GM12878 (cell line): ENCODE measurements around the gene DNAJB14. TPM values are rescaled to one million over a fixed set of nuclear protein-coding genes. Genes with fewer than 3 reads are reported as not detected.

ENCODE experiments used
- ATAC-seq: fragments of 200-7000 bp; cut with Tn5 transposase; 3 replicates; pipeline ENCODE4 v1.9.1; 2020; ENCODE audit warnings: mild to moderate bottlenecking, moderate library complexity
- BruUV-seq: library from RNA; stranded (reverse); fragments of 400-500 nt; replicated peaks from 2 replicates; lab custom pipeline; 2021; lab: Mats Ljungman, UMichigan
- CTCF ChIA-PET: fragments of 300-600 bp; sonication (Branson Sonifier 250); formaldehyde crosslinking; extraction: SDS; loops from one replicate; lab custom pipeline; 2021; ENCODE audit warnings: inconsistent platforms; lab: Yijun Ruan, JAX
- POLR2A ChIA-PET: fragments of 350-600 bp; formaldehyde crosslinking; extraction: SDS; loops from one replicate; lab custom pipeline; 2021; ENCODE audit warnings: inconsistent platforms; lab: Charles Lee
- RAD21 ChIA-PET: fragments of 300-600 bp; sonication (Branson Sonifier 250); formaldehyde crosslinking; loops from one replicate; lab custom pipeline; 2023; ENCODE audit warnings: antibody characterized with exemption; ENCODE audit not compliant: unreplicated experiment; lab: Charles Lee
- SMC1A ChIA-PET: fragments of 300-600 bp; sonication (Branson Sonifier 250); formaldehyde crosslinking; loops from one replicate; lab custom pipeline; 2023; ENCODE audit not compliant: unreplicated experiment, uncharacterized antibody; lab: Charles Lee
- DNase-seq: peaks from one replicate; pipeline ENCODE4 v3.0.0-alpha.2; 2011; ENCODE audit warnings: low read depth, low spot score
- FAIRE-seq: peaks from 3 replicates; lab custom pipeline; 2011; peaks lifted over from hg19 to GRCh38; lab: Jason Lieb, UNC
- H2AFZ ChIP-seq: 2 replicates; pipeline ENCODE4 v1.6.0; 2011; ENCODE audit warnings: low read depth, low read length, control low read depth; ENCODE audit not compliant: control insufficient read depth
- H3K27ac ChIP-seq: 2 replicates; pipeline ENCODE4 v1.5.1; 2011; ENCODE audit warnings: control low read depth; ENCODE audit not compliant: control insufficient read depth, insufficient read depth
- H3K27me3 ChIP-seq, 2 experiments: replicated peaks in 1 of 2; 2 replicates each; pipeline versions ENCODE4 v1.6.0 to v1.6.1; 2011; ENCODE audit warnings: low read length in 1 of 2; ENCODE audit not compliant: control insufficient read depth in 2 of 2, insufficient read depth in 2 of 2
- H3K36me3 ChIP-seq, 2 experiments: 2 replicates each; pipeline ENCODE4 v1.5.1; 2011; ENCODE audit warnings: low read length in 1 of 2; ENCODE audit not compliant: control insufficient read depth in 2 of 2, insufficient read depth in 2 of 2
- H3K4me1 ChIP-seq: 2 replicates; pipeline ENCODE4 v1.6.1; 2011; ENCODE audit warnings: mild to moderate bottlenecking, low read length, moderate library complexity, mixed read lengths; ENCODE audit not compliant: control insufficient read depth, insufficient read depth
- H3K4me2 ChIP-seq: 2 replicates; pipeline ENCODE4 v1.6.0; 2011; ENCODE audit warnings: control low read depth; ENCODE audit not compliant: control insufficient read depth, insufficient read depth
- H3K4me3 ChIP-seq: fragments of 200-600 bp; sonication (generic); 2 replicates; pipeline ENCODE4 v1.5.1; 2016
- H3K79me2 ChIP-seq: 2 replicates; pipeline ENCODE4 v1.6.0; 2011; ENCODE audit warnings: low read length; ENCODE audit not compliant: control insufficient read depth, insufficient read depth
- H3K9ac ChIP-seq: 2 replicates; pipeline ENCODE4 v1.8.0; 2011; ENCODE audit warnings: low read length, control low read depth, mixed read lengths; ENCODE audit not compliant: control insufficient read depth, insufficient read depth
- H3K9me3 ChIP-seq: replicated peaks from 3 replicates; pipeline ENCODE4 v1.5.1; 2011; ENCODE audit warnings: mild to moderate bottlenecking, low read length; ENCODE audit not compliant: control insufficient read depth, insufficient read depth
- H4K20me1 ChIP-seq: 2 replicates; pipeline ENCODE4 v1.6.0; 2011; ENCODE audit not compliant: control insufficient read depth, insufficient read depth
- BCL11A ChIP-seq: IDR thresholded peaks from 2 replicates; pipeline ENCODE4 v1.6.1; 2011; ENCODE audit warnings: low read depth, low read length
- BHLHE40 ChIP-seq, 2 experiments: fragments of 450-650 bp in 1 of 2; IDR thresholded peaks; 2 replicates each; pipeline ENCODE4 v1.6.1; 2011 to 2017; ENCODE audit warnings: low read depth in 2 of 2, borderline replicate concordance in 1 of 2, improper control_type of control experiment in 1 of 2, low read length in 1 of 2, mild to moderate bottlenecking in 1 of 2
- ETV6 ChIP-seq, 2 experiments: fragments of 450-650 bp in 1 of 2; IDR thresholded peaks in 1 of 2; conservative IDR thresholded peaks in 1 of 2; 2 replicates each; pipeline ENCODE4 v1.6.1; 2014; ENCODE audit warnings: antibody characterized with exemption in 1 of 2, borderline replicate concordance in 1 of 2, low read depth in 1 of 2, mild to moderate bottlenecking in 1 of 2, moderate library complexity in 1 of 2
- FOS ChIP-seq: IDR thresholded peaks from 3 replicates; pipeline ENCODE4 v1.6.1; 2011; ENCODE audit warnings: borderline replicate concordance; ENCODE audit not compliant: insufficient read length; ENCODE audit errors: extremely low read depth
- HDGF ChIP-seq: fragments of 450-650 bp; IDR thresholded peaks from 2 replicates; pipeline ENCODE4 v1.6.1; 2016; ENCODE audit warnings: antibody characterized with exemption
- KAT2A ChIP-seq: conservative IDR thresholded peaks from 2 replicates; pipeline ENCODE4 v1.6.1; 2011; ENCODE audit warnings: low read depth, low read length; ENCODE audit not compliant: control insufficient read depth
- MEF2A ChIP-seq: IDR thresholded peaks from 2 replicates; pipeline ENCODE4 v1.6.1; 2011; ENCODE audit warnings: low read depth, mild to moderate bottlenecking, low read length, moderate library complexity; ENCODE audit not compliant: insufficient read depth
- MXI1 ChIP-seq: fragments of 150-350 bp; IDR thresholded peaks from 2 replicates; pipeline ENCODE4 v1.6.1; 2011; ENCODE audit warnings: low read depth, mild to moderate bottlenecking, inconsistent platforms, low read length, improper control_type of control experiment
- MYB ChIP-seq: fragments of 150-350 bp; IDR thresholded peaks from 2 replicates; pipeline ENCODE4 v1.6.1; 2014; ENCODE audit warnings: mild to moderate bottlenecking, low read depth, low read length, borderline replicate concordance
- PAX5 ChIP-seq: IDR thresholded peaks from 2 replicates; pipeline ENCODE4 v1.6.1; 2011; ENCODE audit warnings: low read depth, low read length, borderline replicate concordance
- PML ChIP-seq: IDR thresholded peaks from 2 replicates; pipeline ENCODE4 v1.6.1; 2012; ENCODE audit warnings: low read length, inconsistent platforms
- SMAD5 ChIP-seq: IDR thresholded peaks from 2 replicates; pipeline ENCODE4 v1.6.1; 2016; ENCODE audit warnings: antibody characterized with exemption, low read depth
- SMC3 ChIP-seq: IDR thresholded peaks from 2 replicates; pipeline ENCODE4 v1.6.1; 2011; ENCODE audit warnings: low read length, improper control_type of control experiment, borderline replicate concordance
- SREBF1 ChIP-seq: IDR thresholded peaks from 2 replicates; pipeline ENCODE4 v1.6.1; 2012; ENCODE audit warnings: mild to moderate bottlenecking, low read length
- TCF12 ChIP-seq: IDR thresholded peaks from 2 replicates; pipeline ENCODE4 v1.6.1; 2011; ENCODE audit warnings: low read depth, mild to moderate bottlenecking, low read length
- TCF7 ChIP-seq: IDR thresholded peaks from 2 replicates; pipeline ENCODE4 v1.6.1; 2014; ENCODE audit warnings: antibody characterized with exemption, borderline replicate concordance
- WGBS: methylation state at CpG from one replicate; pipeline ENCODE4 v1.1.6; 2016; ENCODE audit warnings: low lambda C conversion rate; ENCODE audit not compliant: insufficient replicate concordance, insufficient coverage; ENCODE audit errors: missing lambda C conversion rate; 5-methylcytosine and 5-hydroxymethylcytosine counted together
- in situ Hi-C: fragments of 300-500 bp; cut with MboI; formaldehyde crosslinking; loops from 9 replicates; pipeline ENCODE4 v1.14.3; 2018; ENCODE audit warnings: mixed read lengths
- intact Hi-C: fragments of 100-400 bp; cut with micrococcal nuclease; formaldehyde crosslinking; loops from one replicate; pipeline ENCODE4 v1.14.2; 2022; ENCODE audit not compliant: unreplicated experiment
- polyA plus RNA-seq, 11 experiments: library from polyadenylated mRNA; depleted of rRNA in 4 of 11; unstranded in 6 of 11; stranded (reverse) in 5 of 11; fragments of >200 nt; fragmentation: Nextera tagmentation in 4 of 11; fragmentation: Illumina TruSeq in 1 of 11; extraction: Ambion mirVana in 4 of 11; extraction: Trizol in 1 of 11; gene quantifications; 1 replicate in 1 of 11; 2 replicates in 10 of 11; pipeline versions ENCODE4 v1.2.1 to v1.2.3, GENCODE V29; 2011 to 2016; ENCODE audit warnings: inconsistent platforms in 2 of 11, missing spikeins in 2 of 11, low read depth in 1 of 11
- total RNA-seq, 4 experiments: library from RNA; depleted of rRNA in 3 of 4; stranded (reverse); fragments of >200 nt in 3 of 4; fragmentation: Illumina TruSeq in 1 of 4; extraction: Trizol in 1 of 4; gene quantifications; 2 replicates each; pipeline versions ENCODE4 v1.2.1 to v1.2.3, GENCODE V29; 2013 to 2021
- TF ChIP-seq, protein P1 (sequence below): fragments of 450-650 bp; IDR thresholded peaks from 2 replicates; pipeline ENCODE4 v1.6.1; 2017; ENCODE audit warnings: mild to moderate bottlenecking, low read depth, inconsistent platforms; ENCODE audit not compliant: poor library complexity, severe bottlenecking
- TF ChIP-seq, protein P2 (sequence below): IDR thresholded peaks from 2 replicates; pipeline ENCODE4 v1.6.1; 2012; ENCODE audit warnings: improper control_type of control experiment, low read depth, low read length; ENCODE audit not compliant: insufficient replicate concordance

Gene DNAJB14
- total and polyA plus RNA-seq, 10 of the 15 experiments (the other 5 are each of a cell fraction or from before 2014, with no cell fraction given) = 9.5 to 49.2 (median 27.8) TPM

DNA sequence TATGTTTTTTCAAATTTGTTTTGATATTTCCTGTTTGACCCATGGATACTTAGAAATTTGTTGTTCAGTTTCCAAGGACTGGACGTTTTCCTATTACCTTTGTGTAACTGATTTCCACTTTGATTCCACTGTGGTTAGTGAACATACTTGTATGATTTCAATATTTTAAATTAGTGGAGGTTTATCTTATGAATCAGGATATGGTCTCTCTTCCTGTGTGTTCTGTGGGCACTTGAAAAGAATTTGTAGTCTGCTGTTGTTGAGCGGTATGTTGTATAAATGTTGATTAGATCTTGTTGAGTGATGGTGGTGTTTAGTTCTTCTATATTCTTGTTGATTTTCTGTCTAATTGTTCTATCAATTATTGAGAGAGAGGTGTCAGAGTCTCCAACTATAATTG is 31.0 kb downstream of the DNAJB14 start:
- Histone ChIP-seq H3K4me3 (no peak overlapping the region), H3K79me2 (no peaks in the 10 kb centered on the region), H4K20me1 (no peaks in the 10 kb centered on the region), H3K27me3 (no peaks in the 10 kb centered on the region), H3K4me2 (no peak overlapping the region), H3K36me3 (peaks cover 2 to 5% of the 10 kb centered on the region in 2 experiments; a peak in 2 of 4 replicates), H3K4me1 (no peaks in the 10 kb centered on the region), H3K9me3 (peaks cover 2% of the 10 kb centered on the region; the same call in 2 of the 3 replicates), H3K9ac (no peak overlapping the region), H3K27ac (no peak overlapping the region), H2AFZ (no peak overlapping the region)
- in situ Hi-C loops = no loop called here
- no peak for TF ChIP-seq PML
- no peak for TF ChIP-seq TCF7
- TF ChIP-seq KAT2A = no peak
- TF ChIP-seq SMC3 = no peak
- TF ChIP-seq, protein P1, sequence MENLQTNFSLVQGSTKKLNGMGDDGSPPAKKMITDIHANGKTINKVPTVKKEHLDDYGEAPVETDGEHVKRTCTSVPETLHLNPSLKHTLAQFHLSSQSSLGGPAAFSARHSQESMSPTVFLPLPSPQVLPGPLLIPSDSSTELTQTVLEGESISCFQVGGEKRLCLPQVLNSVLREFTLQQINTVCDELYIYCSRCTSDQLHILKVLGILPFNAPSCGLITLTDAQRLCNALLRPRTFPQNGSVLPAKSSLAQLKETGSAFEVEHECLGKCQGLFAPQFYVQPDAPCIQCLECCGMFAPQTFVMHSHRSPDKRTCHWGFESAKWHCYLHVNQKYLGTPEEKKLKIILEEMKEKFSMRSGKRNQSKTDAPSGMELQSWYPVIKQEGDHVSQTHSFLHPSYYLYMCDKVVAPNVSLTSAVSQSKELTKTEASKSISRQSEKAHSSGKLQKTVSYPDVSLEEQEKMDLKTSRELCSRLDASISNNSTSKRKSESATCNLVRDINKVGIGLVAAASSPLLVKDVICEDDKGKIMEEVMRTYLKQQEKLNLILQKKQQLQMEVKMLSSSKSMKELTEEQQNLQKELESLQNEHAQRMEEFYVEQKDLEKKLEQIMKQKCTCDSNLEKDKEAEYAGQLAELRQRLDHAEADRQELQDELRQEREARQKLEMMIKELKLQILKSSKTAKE = no peak
- TF ChIP-seq PAX5 = no peak
- TF ChIP-seq, protein P2, sequence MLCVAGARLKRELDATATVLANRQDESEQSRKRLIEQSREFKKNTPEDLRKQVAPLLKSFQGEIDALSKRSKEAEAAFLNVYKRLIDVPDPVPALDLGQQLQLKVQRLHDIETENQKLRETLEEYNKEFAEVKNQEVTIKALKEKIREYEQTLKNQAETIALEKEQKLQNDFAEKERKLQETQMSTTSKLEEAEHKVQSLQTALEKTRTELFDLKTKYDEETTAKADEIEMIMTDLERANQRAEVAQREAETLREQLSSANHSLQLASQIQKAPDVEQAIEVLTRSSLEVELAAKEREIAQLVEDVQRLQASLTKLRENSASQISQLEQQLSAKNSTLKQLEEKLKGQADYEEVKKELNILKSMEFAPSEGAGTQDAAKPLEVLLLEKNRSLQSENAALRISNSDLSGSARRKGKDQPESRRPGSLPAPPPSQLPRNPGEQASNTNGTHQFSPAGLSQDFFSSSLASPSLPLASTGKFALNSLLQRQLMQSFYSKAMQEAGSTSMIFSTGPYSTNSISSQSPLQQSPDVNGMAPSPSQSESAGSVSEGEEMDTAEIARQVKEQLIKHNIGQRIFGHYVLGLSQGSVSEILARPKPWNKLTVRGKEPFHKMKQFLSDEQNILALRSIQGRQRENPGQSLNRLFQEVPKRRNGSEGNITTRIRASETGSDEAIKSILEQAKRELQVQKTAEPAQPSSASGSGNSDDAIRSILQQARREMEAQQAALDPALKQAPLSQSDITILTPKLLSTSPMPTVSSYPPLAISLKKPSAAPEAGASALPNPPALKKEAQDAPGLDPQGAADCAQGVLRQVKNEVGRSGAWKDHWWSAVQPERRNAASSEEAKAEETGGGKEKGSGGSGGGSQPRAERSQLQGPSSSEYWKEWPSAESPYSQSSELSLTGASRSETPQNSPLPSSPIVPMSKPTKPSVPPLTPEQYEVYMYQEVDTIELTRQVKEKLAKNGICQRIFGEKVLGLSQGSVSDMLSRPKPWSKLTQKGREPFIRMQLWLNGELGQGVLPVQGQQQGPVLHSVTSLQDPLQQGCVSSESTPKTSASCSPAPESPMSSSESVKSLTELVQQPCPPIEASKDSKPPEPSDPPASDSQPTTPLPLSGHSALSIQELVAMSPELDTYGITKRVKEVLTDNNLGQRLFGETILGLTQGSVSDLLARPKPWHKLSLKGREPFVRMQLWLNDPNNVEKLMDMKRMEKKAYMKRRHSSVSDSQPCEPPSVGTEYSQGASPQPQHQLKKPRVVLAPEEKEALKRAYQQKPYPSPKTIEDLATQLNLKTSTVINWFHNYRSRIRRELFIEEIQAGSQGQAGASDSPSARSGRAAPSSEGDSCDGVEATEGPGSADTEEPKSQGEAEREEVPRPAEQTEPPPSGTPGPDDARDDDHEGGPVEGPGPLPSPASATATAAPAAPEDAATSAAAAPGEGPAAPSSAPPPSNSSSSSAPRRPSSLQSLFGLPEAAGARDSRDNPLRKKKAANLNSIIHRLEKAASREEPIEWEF = no peak
- no peak for TF ChIP-seq MEF2A
- no peak for TF ChIP-seq BHLHE40 (IDR thresholded peaks at IDR 0.05; ENCODE audit: borderline replicate concordance in 1 of 2, low read depth in 2 of 2, low read length in 1 of 2)
- TF ChIP-seq FOS = no peak
- no peak for TF ChIP-seq SREBF1
- TF ChIP-seq ETV6 (conservative IDR thresholded peaks at IDR 0.05 in 1 of 2, IDR thresholded peaks at IDR 0.05 in 1 of 2; ENCODE audit: borderline replicate concordance in 1 of 2, low read depth in 1 of 2) = no peak
- no peak for TF ChIP-seq MXI1
- TF ChIP-seq BCL11A = no peak
- TF ChIP-seq MYB = no peak
- no peak for TF ChIP-seq SMAD5
- TF ChIP-seq TCF12 = no peak
- TF ChIP-seq HDGF = no peak
- ChIA-PET RAD21 (no interaction called here), POLR2A (no interaction called here), CTCF (no interaction called here), SMC1A (interaction anchor here (2.7 kb wide), 1 partner anchor 24 kb away, joined by 8 read pairs; no protein-coding TSS in a partner anchor)
- no peak for ATAC-seq
- intact Hi-C loops = no loop called here
- no TSS peak for BruUV-seq
- FAIRE-seq = no peak
- 71% methylated on average over 2 of the region's 2 CpGs for WGBS
- no peak for DNase-seq
